ENCODE results near the gene STK32A.

The STK32A gene

GRCh38 chr5:147372191-147372590 lies 137.4 kb downstream of the STK32A start:
- TF ChIP-seq, protein P1, sequence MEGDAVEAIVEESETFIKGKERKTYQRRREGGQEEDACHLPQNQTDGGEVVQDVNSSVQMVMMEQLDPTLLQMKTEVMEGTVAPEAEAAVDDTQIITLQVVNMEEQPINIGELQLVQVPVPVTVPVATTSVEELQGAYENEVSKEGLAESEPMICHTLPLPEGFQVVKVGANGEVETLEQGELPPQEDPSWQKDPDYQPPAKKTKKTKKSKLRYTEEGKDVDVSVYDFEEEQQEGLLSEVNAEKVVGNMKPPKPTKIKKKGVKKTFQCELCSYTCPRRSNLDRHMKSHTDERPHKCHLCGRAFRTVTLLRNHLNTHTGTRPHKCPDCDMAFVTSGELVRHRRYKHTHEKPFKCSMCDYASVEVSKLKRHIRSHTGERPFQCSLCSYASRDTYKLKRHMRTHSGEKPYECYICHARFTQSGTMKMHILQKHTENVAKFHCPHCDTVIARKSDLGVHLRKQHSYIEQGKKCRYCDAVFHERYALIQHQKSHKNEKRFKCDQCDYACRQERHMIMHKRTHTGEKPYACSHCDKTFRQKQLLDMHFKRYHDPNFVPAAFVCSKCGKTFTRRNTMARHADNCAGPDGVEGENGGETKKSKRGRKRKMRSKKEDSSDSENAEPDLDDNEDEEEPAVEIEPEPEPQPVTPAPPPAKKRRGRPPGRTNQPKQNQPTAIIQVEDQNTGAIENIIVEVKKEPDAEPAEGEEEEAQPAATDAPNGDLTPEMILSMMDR (IDR thresholded peaks at IDR 0.05; ENCODE audit: insufficient read depth, low read depth, low read length, missing control alignments) = no peak
- no peak for DNase-seq (ENCODE audit: low read depth)
- no peak overlapping the region for H3K4me3 ChIP-seq (ENCODE audit: low read length)

DNA sequence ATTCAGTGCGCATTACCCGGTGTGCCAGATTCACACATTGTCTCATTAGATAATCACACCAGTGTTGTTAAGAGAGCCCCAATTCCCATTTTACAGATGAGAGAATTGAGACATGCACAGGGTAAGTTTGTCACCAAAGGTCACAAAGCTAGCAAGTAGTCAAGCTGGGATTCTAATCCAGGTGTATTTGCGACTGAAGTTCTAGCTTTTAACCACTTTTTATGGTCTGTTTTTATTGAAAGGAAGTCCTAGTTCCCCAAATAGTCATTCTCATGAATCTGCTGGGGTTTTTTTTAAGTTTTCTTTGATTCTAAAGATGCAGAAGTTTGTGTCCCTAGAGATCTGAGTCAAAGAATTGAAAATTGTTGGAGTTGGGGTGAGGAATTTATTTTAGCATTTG lies 138.5 kb downstream of the STK32A start:
- no peak overlapping the region for H3K4me3 ChIP-seq (ENCODE audit: low read length)
- TF ChIP-seq, protein P1 (IDR thresholded peaks at IDR 0.05; ENCODE audit: insufficient read depth, low read depth, low read length, missing control alignments) = no peak
- DNase-seq (ENCODE audit: low read depth) = no peak

DNA sequence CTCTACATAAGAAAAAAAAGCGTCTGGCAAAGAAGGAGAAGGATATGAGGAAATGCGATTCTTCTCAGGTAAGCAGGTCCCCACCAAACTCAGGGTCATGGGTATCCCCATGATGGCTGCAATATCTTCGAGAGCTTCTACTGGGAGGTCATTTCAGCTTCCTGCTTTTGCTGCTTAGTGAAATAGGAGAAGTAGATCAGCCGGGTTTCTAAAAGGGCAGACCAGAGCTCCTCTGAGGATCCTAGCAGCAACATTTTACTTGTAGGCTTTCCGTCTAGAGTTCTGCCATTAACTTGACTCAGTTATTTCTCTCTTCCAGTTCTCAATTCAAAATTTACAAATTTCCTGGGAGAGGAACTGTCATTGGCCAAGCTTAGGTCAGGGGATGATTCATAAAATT lies 140.3 kb downstream of the STK32A start:
- no peak for DNase-seq (ENCODE audit: low read depth)
- TF ChIP-seq, protein P1 (IDR thresholded peaks at IDR 0.05; ENCODE audit: insufficient read depth, low read depth, low read length, missing control alignments) = no peak
- H3K4me3 ChIP-seq (ENCODE audit: low read length) = no peak overlapping the region

DNA sequence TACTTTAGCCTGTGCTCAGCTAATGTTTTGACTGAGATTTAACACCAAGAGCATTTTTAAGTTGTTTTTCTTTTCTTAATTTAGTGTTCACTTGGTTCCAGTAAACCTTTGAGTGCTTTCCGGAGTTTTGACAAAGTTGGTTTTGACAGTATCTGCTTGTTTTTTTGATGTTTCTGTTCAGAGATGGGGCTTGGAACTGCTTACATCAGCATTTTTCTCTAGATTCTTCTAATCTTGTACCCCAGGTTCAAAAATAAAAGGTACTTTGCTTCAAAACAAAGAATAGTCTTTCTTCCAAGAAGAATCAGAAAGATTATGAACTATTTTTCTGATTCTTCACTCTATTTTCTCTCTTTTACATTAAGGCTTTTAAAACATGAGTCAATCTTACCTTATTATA lies 142.9 kb downstream of the STK32A start:
- DNase-seq (ENCODE audit: low read depth) = no peak
- H3K4me3 ChIP-seq (ENCODE audit: low read length) = no peak overlapping the region
- TF ChIP-seq, protein P1 (IDR thresholded peaks at IDR 0.05; ENCODE audit: insufficient read depth, low read depth, low read length, missing control alignments) = no peak

DNA sequence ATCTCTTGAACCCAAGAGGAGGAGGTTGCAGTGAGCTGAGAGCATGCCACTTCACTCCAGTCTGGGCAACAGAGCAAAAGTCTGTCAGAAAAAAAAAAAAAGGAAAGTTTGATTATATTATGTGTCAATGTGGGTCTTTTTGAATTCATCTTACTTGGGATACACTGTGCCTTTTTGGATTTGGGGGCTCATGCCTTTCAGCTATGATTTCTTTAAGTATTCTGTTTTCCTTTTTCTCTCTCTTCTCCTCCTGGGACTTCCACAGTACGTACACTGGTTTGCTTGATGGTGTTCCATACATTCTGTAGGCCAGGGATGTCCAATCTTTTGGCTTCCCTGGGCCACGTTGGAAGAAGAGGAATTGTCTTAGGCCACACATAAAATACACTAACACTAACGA lies 146.7 kb downstream of the STK32A start:
- no peak for DNase-seq (ENCODE audit: low read depth)
- TF ChIP-seq, protein P1 (IDR thresholded peaks at IDR 0.05; ENCODE audit: insufficient read depth, low read depth, low read length, missing control alignments) = no peak
- no peak overlapping the region for H3K4me3 ChIP-seq (ENCODE audit: low read length)

- TF ChIP-seq, protein P1 (IDR thresholded peaks at IDR 0.05; ENCODE audit: insufficient read depth, low read depth, low read length, missing control alignments) = no peak
- no peak overlapping the region for H3K4me3 ChIP-seq (ENCODE audit: low read length)
- DNase-seq (ENCODE audit: low read depth) = no peak
Measured at GRCh38 chr5:147382776-147383175, 147.9 kb downstream of the STK32A start.

DNA sequence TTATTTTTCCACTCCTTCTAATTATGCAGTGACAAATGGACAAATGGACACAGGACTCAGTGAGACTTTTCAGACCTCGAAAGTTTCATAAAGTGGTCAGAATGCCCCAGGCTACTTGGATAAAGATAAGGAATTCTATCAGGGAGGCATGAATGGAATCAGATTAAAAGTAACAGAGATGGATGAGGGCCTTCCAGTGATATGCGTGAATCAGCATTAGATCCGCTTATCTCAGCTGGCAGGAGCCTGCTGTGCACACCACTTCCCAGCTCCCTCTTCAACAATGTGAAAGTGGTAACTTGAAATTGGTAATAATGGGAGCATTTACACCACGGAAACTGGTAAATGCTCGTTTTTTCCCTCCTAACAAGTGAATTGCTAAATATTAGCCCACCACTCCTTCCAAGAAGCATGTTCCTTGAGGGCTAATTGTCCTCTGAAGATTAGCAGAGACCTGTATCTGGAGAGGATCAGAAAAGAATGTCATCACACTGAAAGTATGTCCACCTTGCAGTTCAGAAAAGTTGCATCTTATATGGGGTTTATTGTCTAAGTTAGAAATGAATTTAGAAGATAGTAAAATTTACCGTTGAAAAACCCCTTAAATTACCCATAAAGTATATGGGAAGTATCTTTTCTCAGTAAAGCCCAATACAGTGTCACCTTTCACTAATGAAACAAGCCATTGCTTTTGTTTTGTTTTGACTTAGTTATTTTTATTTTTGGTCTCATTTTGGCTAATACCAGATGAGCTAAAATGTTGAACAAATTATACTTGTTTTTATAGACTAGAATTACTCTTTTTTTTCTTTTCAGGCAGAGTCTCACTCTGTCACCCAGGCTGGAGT lies 149.7 kb downstream of the STK32A start:
- no peak for DNase-seq (ENCODE audit: low read depth)
- no peak overlapping the region for H3K4me3 ChIP-seq (ENCODE audit: low read length)
- TF ChIP-seq, protein P1 (IDR thresholded peaks at IDR 0.05; ENCODE audit: insufficient read depth, low read depth, low read length, missing control alignments) = no peak

Measured in epithelial cell of esophagus (primary cell).